ENCODE results near the gene PRKAB2.

The PRKAB2 gene

GRCh38 chr1:147105909-147106308 lies 66.4 kb downstream of the PRKAB2 start:
- no peak for DNase-seq
